Dermis blood vessel endothelial cell (primary cell): ENCODE data around the gene FMO2. TPM values are rescaled to one million over a fixed set of nuclear protein-coding genes. Genes with fewer than 3 reads are reported as not detected.
A peak's percentile ranks its signal among the peaks of the same experiment; 100 is the strongest.

Experiments used
- DNase-seq: peaks from one replicate; pipeline ENCODE4 v3.0.0; 2010
- total RNA-seq: library from RNA; depleted of rRNA; stranded (reverse); fragments of >200 nt; gene quantifications from 2 replicates; pipeline ENCODE4 v1.2.3, GENCODE V29; 2014

The FMO2 gene
- total RNA-seq, result 0.05 TPM in 1 of 2 replicates, not detected in the other

- no peak for DNase-seq
These were observed at the start of gene FMO2 for GRCh38 chr1:171185091-171185490. TSS of gene FMO2 (plus strand) at chr1:171185300. CDS start at chr1:171185714, 414 bp downstream.

GRCh38 chr1:171137580-171137979, 47.5 kb upstream of the FMO2 start:
- no peak for DNase-seq

GRCh38 chr1:171138980-171139379, 46.1 kb upstream of the FMO2 start:
- DNase-seq, result peak; percentile 27

GRCh38 chr1:171139890-171140289, 45.2 kb upstream of the FMO2 start:
- DNase-seq, result no peak

GRCh38 chr1:171140401-171140800, 44.7 kb upstream of the FMO2 start:
- no peak for DNase-seq

GRCh38 chr1:171140956-171141687, 44.0 kb upstream of the FMO2 start:
- DNase-seq, result no peak

- peak; percentile 65 for DNase-seq
These were observed 43.2 kb upstream of the FMO2 start for GRCh38 chr1:171141688-171142415.

- no peak for DNase-seq
These were observed 42.4 kb upstream of the FMO2 start for GRCh38 chr1:171142416-171143385.

GRCh38 chr1:171150156-171150555, 34.9 kb upstream of the FMO2 start:
- DNase-seq, result no peak

- DNase-seq, result no peak
These were observed 32.6 kb upstream of the FMO2 start for GRCh38 chr1:171152549-171152948.

- no peak for DNase-seq
These were observed 29.6 kb upstream of the FMO2 start for GRCh38 chr1:171155484-171155883.

- DNase-seq, result no peak
These were observed 27.0 kb upstream of the FMO2 start for GRCh38 chr1:171158096-171158495.

- DNase-seq, result no peak
These were observed 26.5 kb upstream of the FMO2 start for GRCh38 chr1:171158551-171158950.

- no peak for DNase-seq
These were observed 26.0 kb upstream of the FMO2 start for GRCh38 chr1:171159148-171159547.

GRCh38 chr1:171160211-171160610, 24.9 kb upstream of the FMO2 start:
- DNase-seq, result no peak

GRCh38 chr1:171160639-171161354, 24.3 kb upstream of the FMO2 start:
- no peak for DNase-seq

- no peak for DNase-seq
These were observed 23.7 kb upstream of the FMO2 start for GRCh38 chr1:171161431-171161830.

- DNase-seq, result no peak
These were observed 18.7 kb upstream of the FMO2 start for GRCh38 chr1:171166361-171166760.

GRCh38 chr1:171167785-171168184, 17.3 kb upstream of the FMO2 start:
- DNase-seq, result no peak

- DNase-seq, result no peak
These were observed 12.6 kb upstream of the FMO2 start for GRCh38 chr1:171172471-171172870.

- no peak for DNase-seq
These were observed 12.0 kb upstream of the FMO2 start for GRCh38 chr1:171173069-171173468.

- no peak for DNase-seq
These were observed 10.4 kb upstream of the FMO2 start for GRCh38 chr1:171174560-171175294.
